Muscle layer of colon (tissue), 2 donors: ENCODE measurements around the gene OSBPL5.

Source experiments
- H3K27ac ChIP-seq: one replicate; pipeline ENCODE4 v1.7.0; 2013; ENCODE audit warnings: low read depth, mild to moderate bottlenecking, low read length, moderate library complexity
- H3K27me3 ChIP-seq, 2 donors: one replicate each; pipeline ENCODE4 v1.7.0; 2013; ENCODE audit warnings: low read length in 2 of 2, mild to moderate bottlenecking in 2 of 2; ENCODE audit not compliant: insufficient read depth in 2 of 2, control insufficient read depth in 1 of 2
- H3K36me3 ChIP-seq: one replicate; pipeline ENCODE4 v1.7.0; 2013; ENCODE audit warnings: mild to moderate bottlenecking, low read length; ENCODE audit not compliant: insufficient read depth
- H3K4me1 ChIP-seq: one replicate; pipeline ENCODE4 v1.7.0; 2013; ENCODE audit warnings: mild to moderate bottlenecking, low read length; ENCODE audit not compliant: insufficient read depth
- H3K4me3 ChIP-seq, 2 donors: one replicate each; pipeline ENCODE4 v1.7.0; 2013; ENCODE audit warnings: low read length in 2 of 2, low read depth in 1 of 2, mild to moderate bottlenecking in 1 of 2, moderate library complexity in 1 of 2
- H3K9ac ChIP-seq: one replicate; pipeline ENCODE4 v1.7.0; 2013; ENCODE audit warnings: low read length
- H3K9me3 ChIP-seq: one replicate; pipeline ENCODE4 v1.7.0; 2013; ENCODE audit warnings: mild to moderate bottlenecking, low read length
- donor health status: abdominal sarcoma.
- donor health status: Adenocarcinoma of cecum.

Gene OSBPL5

DNA sequence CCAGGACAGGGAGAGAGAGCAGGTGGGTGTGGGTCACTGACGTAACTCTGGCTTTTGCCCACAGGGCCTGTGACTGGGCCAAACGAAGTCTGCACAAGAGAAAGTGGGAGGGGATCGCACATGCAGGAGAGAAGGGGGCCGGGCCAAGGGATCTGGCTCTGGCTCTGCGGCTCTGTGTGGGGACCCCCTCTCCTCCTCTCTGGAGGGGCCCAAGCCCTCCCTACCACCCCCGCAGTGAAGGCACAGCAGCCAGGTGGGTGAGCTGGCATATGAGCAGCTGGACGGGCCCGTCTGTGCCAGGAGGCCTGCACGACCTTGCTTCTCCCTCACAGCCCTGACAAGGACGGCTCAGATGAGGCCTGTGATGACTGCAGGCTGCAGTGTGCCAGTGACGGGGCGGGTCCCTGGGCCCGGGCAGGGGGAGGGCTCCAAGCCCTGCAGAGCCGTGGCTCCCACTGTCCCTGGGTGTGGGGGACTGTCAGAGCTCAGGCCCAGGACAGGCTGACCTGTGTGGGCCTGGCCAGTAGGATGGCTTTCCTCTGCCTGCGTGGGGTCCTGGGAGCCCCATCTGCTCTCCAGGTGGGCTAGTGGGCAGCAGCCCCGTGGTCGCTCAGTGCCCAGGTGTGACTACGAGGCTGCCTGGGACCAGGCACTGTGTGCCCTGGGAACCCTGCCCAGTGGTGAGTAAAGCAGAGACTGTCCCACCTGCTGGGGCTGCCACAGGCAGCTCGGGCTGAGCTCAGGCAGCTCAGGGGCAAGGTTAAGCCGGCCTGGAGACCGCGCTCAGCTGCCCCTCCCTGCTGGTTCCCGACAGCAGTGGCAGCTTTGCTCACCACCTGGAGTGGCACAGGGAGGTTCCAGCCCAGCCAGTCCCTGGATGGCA is 31.3 kb upstream of the OSBPL5 start:
- no peak overlapping the region for H3K9ac ChIP-seq
- H3K27ac ChIP-seq = no peak overlapping the region
- H3K4me1 ChIP-seq = no peaks in the 10 kb centered on the region
- no peak overlapping the region for H3K4me3 ChIP-seq
- H3K9me3 ChIP-seq = no peaks in the 10 kb centered on the region
- no peaks in the 10 kb centered on the region for H3K36me3 ChIP-seq
- peaks cover 0 to 21% of the 10 kb centered on the region in 2 donors for H3K27me3 ChIP-seq

GRCh38 chr11:3195251-3196160 is 30.4 kb upstream of the OSBPL5 start:
- Histone ChIP-seq H3K4me1 (no peaks in the 10 kb centered on the region), H3K27me3 (peaks cover 0 to 12% of the 10 kb centered on the region in 2 donors), H3K9me3 (no peaks in the 10 kb centered on the region), H3K4me3 (no peak overlapping the region), H3K36me3 (no peaks in the 10 kb centered on the region), H3K27ac (no peak overlapping the region), H3K9ac (no peak overlapping the region)

DNA sequence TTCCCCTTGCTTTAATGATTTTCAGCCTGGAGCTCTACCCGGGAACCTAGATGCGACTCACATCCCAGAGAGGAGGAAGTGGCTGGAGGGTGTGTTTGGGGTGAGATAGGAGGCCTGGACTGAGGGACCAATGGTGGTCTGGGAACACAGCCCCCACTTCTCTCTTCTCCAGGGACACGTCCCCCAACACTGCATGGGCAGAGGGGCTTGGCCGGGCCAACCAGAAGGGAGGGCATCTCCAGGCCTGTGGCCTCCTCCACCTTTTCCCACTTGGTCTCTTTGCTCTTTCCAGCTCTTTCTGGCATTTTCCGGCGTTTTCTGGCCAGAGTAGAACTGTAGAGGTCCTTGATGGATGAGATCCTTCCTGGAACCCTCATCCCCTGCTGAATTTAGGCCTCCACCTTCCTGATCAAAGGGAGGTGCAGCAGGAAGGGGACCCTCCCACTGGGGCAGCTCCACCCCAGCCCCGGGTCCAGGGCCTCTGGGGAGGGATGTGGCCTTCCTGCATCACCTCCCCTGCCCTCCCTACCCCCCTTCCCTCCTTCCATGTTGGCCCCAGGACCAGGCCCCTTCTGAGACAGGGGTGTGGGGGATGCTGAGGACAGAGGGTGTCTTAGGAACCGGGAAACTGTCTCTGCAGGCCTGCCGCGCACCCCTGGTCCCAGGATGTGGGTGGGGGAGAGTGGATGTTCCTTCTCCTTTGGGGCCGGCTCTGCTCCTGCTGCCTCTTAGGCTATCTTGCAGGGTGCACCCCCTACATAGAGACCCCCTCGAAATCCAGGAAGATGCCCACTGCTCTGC is 29.1 kb upstream of the OSBPL5 start:
- Histone ChIP-seq H3K36me3 (no peaks in the 10 kb centered on the region), H3K9me3 (no peaks in the 10 kb centered on the region), H3K27me3 (peaks cover 0 to 10% of the 10 kb centered on the region in 2 donors), H3K27ac (no peak overlapping the region), H3K4me1 (no peaks in the 10 kb centered on the region), H3K9ac (no peak overlapping the region), H3K4me3 (no peak overlapping the region)

DNA sequence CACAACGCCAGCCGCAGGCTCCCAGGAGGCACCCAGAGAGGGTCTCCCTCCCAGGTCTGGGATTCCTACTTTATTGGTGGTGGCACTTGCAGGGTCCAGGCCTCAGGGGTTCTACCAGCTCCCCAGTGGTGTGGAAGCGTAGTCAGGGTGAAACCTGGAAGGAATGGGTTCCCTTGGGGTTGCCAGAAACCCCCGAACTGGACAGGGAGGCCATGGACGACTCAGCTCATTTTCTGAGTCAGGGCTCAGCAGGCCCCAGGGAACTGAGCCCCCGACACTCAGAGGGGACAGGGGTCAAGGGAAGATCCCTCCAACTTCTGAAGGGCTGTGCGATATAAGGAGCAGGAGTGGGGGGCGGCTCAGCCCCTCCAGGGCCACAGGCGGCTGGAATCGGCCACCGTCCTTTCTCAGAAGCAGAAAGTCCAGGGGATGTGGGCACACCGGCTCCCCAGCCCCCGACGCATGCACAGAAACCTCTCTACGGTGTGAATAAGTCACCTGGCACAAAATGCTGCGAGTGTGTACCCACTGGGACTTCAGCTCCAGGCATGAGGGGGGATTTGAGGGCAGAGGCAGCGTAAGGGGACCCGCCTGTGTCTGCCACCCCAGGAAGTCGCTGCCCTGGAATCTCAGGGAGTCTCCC is 28.4 kb upstream of the OSBPL5 start:
- H3K4me3 ChIP-seq = no peak overlapping the region
- H3K9ac ChIP-seq = no peak overlapping the region
- no peaks in the 10 kb centered on the region for H3K36me3 ChIP-seq
- H3K4me1 ChIP-seq = no peaks in the 10 kb centered on the region
- H3K27me3 ChIP-seq = peaks cover 0 to 10% of the 10 kb centered on the region in 2 donors
- no peak overlapping the region for H3K27ac ChIP-seq
- H3K9me3 ChIP-seq = no peaks in the 10 kb centered on the region

- Histone ChIP-seq H3K36me3 (no peaks in the 10 kb centered on the region), H3K9me3 (no peaks in the 10 kb centered on the region), H3K27me3 (peaks cover 0 to 10% of the 10 kb centered on the region in 2 donors), H3K9ac (no peak overlapping the region), H3K27ac (no peak overlapping the region), H3K4me1 (no peaks in the 10 kb centered on the region), H3K4me3 (no peak overlapping the region)
These were observed 27.6 kb upstream of the OSBPL5 start for GRCh38 chr11:3192511-3193372.

DNA sequence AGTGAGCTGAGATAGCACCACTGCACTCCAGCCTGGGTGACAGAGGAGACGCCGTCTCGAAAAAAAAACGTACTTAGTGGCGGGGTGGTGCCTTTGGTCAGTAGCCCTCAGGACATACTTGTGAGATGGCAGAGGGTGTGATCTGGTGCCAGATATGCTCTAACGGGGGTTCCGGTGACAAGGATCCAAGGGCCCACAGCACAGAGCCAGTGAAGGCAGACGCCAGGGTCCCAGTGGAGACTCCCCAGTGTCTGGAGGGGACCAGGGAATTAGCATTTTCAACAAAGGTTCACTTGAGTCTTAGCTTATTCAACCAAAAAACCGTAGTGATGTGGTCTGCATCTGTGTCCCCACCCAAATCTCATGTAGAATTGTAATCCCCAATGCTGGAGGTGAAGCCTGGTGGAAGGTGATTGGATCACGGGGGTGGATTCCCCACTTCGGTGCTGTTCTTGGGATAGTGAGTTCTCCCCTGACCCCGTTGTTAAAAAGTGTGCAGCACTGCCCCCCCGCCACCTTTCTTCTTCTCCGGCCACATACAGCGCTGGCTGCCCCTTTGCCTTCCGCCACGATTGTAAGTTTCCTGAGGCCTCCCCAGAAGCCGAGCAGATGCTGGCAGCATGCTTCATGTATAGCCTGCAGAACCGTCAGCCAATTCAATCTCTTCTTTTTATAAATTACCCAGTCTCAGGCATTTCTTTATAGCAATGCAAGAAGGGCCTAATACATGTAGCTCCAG is 26.6 kb upstream of the OSBPL5 start:
- no peak overlapping the region for H3K27ac ChIP-seq
- no peaks in the 10 kb centered on the region for H3K9me3 ChIP-seq
- H3K27me3 ChIP-seq = peaks cover 0 to 6% of the 10 kb centered on the region in 2 donors
- no peak overlapping the region for H3K4me3 ChIP-seq
- H3K9ac ChIP-seq = no peak overlapping the region
- no peaks in the 10 kb centered on the region for H3K4me1 ChIP-seq
- no peaks in the 10 kb centered on the region for H3K36me3 ChIP-seq

DNA sequence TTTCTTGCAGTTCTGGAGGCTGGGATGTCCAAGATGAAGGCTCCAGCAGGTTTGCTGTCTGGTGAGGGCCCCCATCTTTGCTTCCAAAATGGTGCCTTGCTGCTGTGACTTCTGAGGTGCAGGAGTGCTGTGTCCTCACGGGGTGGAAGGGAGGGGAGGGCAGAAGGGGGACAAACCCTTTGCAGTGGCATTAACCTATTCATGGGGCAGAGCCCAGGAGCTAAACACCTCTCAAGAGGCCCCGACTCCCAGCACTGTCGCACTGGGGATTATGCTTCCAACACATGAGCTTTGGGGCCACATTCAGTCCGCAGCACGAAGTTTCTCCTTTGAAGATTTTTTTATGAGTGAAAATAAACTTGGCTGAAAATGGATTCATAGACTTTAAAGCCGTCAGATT is 25.5 kb upstream of the OSBPL5 start:
- H3K27me3 ChIP-seq = no peaks in the 10 kb centered on the region
- H3K4me1 ChIP-seq = no peaks in the 10 kb centered on the region
- no peak overlapping the region for H3K27ac ChIP-seq
- H3K9me3 ChIP-seq = no peaks in the 10 kb centered on the region
- no peak overlapping the region for H3K9ac ChIP-seq
- H3K4me3 ChIP-seq = no peak overlapping the region
- no peaks in the 10 kb centered on the region for H3K36me3 ChIP-seq

DNA sequence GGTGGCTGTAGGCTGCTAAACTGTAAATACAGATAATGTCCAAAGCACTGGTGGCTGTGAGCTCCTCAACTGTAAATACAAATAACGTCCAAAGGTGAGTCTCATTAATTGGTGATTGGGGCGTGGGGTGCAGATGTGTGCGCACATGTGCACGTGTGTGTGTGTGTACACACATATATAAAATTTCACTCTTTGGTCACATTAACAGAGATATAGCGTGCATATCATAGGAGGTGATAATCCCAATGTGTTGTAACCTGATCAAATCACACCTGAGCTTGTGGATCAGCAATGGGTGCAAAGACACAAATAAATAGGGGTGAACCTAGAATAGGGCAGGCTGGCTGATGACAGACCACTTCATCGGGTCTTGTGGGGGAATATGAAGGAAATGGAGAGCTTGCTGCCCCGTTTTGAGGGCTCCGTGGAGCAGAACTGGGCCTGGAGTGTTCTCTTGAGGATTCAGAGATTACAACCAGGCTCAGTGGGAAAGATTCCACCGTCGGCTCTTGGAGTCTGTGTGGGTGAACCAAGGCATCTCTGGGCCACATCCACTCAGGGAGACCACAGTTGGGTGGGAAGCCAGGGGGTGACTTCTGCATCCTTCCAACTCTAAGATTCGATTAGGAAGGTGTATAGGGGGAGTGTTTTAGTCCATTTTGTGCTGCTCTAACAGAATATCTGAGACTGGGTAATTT is 24.9 kb upstream of the OSBPL5 start:
- H3K4me3 ChIP-seq = no peak overlapping the region

GRCh38 chr11:3189196-3189843 is 24.2 kb upstream of the OSBPL5 start:
- Histone ChIP-seq H3K4me1 (no peaks in the 10 kb centered on the region), H3K9me3 (no peaks in the 10 kb centered on the region), H3K9ac (no peak overlapping the region), H3K36me3 (no peaks in the 10 kb centered on the region), H3K27me3 (no peaks in the 10 kb centered on the region), H3K4me3 (no peak overlapping the region), H3K27ac (no peak overlapping the region)

More for the DNA sequence above, 24.9 kb upstream of the OSBPL5 start:
- Histone ChIP-seq H3K36me3 (no peaks in the 10 kb centered on the region), H3K27me3 (no peaks in the 10 kb centered on the region), H3K4me1 (no peaks in the 10 kb centered on the region), H3K9me3 (no peaks in the 10 kb centered on the region), H3K9ac (no peak overlapping the region), H3K27ac (no peak overlapping the region)
